AG10803 (cell line): ENCODE data around the gene C19orf73.

Source experiments
- DNase-seq: peaks from one replicate; pipeline ENCODE4 v3.0.0; 2010; ENCODE audit warnings: low read depth
- H3K4me3 ChIP-seq: 2 replicates; pipeline ENCODE4 v1.5.1; 2011; ENCODE audit warnings: mild to moderate bottlenecking, low read length, control low read depth
- CTCF ChIP-seq: conservative IDR thresholded peaks from 2 replicates; pipeline ENCODE4 v1.5.1; 2011; ENCODE audit warnings: mild to moderate bottlenecking, low read length, control low read depth, inconsistent platforms

The C19orf73 gene

GRCh38 chr19:49152119-49152550 lies 33.2 kb upstream of the C19orf73 start:
- TF ChIP-seq CTCF: no peak
- no peak overlapping the region for H3K4me3 ChIP-seq
- DNase-seq: no peak

GRCh38 chr19:49151267-49152118 lies 32.5 kb upstream of the C19orf73 start:
- DNase-seq: no peak
- TF ChIP-seq CTCF: no peak
- peak overlapping the region; percentile 91 for H3K4me3 ChIP-seq

GRCh38 chr19:49150944-49151243 lies 32.0 kb upstream of the C19orf73 start:
- peak overlapping the region; percentile 91 for H3K4me3 ChIP-seq
- no peak for DNase-seq
- TF ChIP-seq CTCF: no peak

GRCh38 chr19:49150106-49150943 lies 31.4 kb upstream of the C19orf73 start:
- DNase-seq: peak; percentile 69
- no peak for TF ChIP-seq CTCF
- H3K4me3 ChIP-seq: peak overlapping the region; percentile 91

GRCh38 chr19:49149652-49150105 lies 30.7 kb upstream of the C19orf73 start:
- no peak for TF ChIP-seq CTCF
- peak overlapping the region; percentile 91 for H3K4me3 ChIP-seq
- peak; percentile 83 for DNase-seq

GRCh38 chr19:49148784-49149651 lies 30.1 kb upstream of the C19orf73 start:
- H3K4me3 ChIP-seq: peak overlapping the region; percentile 91
- peak; percentile 77 for DNase-seq
- no peak for TF ChIP-seq CTCF
